ENCODE data around the gene FXYD6.

GRCh38 chr11:117873828-117874125 is 2.7 kb downstream of the FXYD6 start:
- TF ChIP-seq REST (IDR thresholded peaks at IDR 0.05; ENCODE audit: insufficient replicate concordance, low read depth) (no peak), CTCF (IDR thresholded peaks at IDR 0.05; ENCODE audit: insufficient read depth, low read length) (no peak)
